ENCODE data around the gene NUP85.
"Not testable (repeated sequence)": the region's sequence is repeated elsewhere in the genome, so short reads cannot be mapped to it uniquely, and the experiment has no call there.

Gene NUP85

DNA sequence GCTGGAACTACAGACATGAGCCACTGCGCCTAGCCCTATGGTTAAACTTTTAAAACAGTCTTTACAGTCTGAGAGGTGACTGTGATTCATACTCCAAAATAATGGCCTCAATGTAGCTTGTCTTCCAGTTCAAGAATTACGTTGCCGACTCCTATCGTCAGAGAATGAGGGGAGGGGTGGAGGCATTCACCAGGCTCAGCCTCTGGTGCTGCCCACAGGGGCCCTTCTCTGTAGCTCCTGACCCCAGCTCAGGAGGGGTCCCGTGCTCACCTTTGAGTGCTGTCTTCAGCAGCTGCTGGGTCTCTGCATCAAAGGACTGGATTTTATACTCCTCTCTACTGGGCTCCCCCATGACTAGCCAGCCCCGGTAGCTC, 64.4 kb downstream of the NUP85 start:
- DNase-seq (ENCODE audit: low spot score) = no peak

DNA sequence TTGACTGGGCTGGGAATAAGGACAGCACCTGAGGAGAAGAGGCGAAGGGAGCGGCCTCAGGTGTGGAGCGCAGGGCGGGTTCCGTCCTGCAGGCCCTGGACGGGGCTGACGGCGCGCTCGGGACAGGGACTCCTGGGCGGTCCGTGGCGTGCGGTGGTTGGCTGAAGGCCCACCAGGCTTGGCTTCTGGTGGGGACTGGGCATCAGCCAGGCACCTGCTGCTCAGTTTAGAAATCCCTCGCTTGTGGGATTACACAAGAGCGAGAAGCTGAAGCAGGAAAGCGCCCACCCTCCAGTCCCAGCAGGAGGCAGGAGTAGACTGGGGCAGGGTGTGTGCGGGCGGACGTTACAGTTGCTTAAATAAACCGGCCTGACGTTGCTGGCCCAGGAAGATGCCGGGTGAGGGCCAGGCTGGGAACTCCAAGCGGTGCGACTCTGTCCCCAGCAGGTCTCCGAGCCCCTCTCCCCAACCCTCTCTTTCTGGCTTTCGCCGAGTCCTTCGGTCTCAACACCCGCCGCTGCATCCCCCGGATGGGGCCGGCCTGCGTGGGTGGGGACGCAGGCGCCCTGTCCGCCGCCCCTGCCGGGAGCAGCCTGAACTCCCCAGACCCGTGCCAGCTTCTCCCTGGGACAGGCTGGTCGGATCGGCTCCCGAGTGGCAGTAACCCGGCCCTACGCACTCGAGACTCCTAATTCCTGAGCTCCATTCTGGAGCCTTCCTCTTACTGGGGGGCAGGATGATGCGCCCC, 64.9 kb downstream of the NUP85 start:
- DNase-seq (ENCODE audit: low spot score) = peak; percentile 90

DNA sequence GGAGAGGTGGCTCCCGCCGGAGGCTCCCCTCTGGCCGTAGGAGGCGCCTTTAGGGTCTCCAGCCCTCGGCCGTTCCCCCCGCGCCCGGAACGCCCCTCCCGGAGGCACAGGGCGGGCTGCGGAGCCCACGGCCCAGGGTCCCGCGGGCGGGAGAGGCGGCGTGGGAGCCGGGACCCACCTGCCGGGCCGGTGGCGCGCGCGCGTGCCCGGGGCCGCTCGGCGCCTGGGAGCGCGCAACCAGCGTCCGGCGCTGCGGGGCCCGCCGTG, 65.4 kb downstream of the NUP85 start, which contains the start of gene MIF4GD:
MIF4GD (minus strand) TSS at position 266 of the 267 bp plus-strand sequence. CDS start 1,036 bp downstream, outside the sequence.
- no peak for DNase-seq (ENCODE audit: low spot score)

DNA sequence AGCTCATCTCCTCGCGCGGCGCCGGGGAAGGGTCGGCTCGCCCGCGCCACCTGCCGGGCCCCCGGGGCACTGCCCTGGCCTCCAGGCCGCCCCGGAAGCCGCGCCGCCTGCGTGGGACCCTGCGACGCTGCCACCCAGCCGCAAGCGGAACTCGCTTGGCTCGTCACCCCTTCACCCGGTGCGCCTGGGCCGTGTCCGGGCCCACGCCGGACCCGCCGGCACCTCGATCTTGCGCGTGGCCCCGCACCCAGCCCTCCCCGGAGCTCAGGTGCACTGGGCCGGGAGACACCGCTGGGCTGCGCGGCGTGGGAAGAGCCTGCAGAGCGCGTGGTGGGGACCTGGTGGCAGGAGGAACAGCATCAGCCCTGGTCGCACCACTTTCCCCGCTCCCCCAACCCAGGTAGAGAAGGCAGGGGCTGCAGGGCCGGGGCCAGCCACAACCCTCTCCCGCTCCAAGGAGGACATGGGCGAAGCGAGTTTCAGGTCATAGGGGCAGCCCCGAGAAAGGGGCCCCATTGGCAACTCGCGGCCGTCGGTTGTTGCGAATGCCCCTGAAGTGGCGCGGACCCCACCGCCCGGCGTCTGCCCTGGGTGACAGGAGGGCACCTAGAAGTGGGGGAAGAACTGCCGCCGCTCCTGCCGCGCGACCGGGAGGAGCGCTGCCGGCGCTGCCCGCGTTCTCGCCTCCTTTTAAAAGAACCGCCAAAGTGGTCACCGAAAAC, 65.9 kb downstream of the NUP85 start:
- DNase-seq (ENCODE audit: low spot score) = peak; percentile 64

DNA sequence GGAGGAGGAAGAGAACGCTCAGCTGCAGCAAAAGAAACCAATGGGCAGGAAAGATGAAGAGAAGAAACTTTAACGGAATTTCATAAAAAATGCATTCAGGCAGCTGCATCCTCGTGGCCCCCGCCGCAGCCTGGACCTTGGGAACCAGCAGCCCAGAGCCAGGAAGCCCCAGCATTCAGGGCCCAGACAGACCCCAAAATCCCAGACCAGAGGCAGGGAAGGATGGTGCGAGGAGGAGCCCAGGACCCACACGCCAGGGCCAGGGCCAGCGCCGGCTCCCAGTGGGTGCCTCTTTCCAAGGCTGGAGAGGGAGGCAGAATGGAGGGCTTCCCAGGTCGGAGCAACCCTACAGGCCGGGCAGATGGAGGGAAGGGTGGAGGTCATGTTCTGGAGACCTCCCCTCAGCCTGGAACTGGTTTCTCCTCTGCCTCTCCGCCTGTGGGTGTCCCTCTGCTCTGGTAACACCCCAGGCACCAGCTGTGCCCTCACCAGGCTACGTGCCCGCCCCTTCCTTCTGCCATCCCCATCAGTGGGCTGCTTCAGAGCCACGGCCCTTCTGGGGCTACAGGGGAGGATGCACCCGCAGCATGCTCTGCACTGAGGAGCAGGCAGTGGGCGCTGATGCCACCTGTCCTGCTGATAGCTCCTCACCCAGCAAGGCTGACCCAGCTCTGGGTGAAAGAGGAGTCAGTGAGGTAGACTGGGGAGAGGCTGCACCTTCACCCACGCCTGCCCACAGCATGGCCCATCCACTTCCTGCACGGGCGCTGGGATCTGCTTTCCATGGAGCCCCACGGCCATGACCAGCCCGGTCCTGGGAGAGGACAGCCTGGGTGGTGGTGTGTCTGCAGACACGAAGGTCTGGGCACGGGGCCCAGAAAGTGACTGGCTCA, 66.7 kb downstream of the NUP85 start:
- DNase-seq (ENCODE audit: low spot score) = no peak

DNA sequence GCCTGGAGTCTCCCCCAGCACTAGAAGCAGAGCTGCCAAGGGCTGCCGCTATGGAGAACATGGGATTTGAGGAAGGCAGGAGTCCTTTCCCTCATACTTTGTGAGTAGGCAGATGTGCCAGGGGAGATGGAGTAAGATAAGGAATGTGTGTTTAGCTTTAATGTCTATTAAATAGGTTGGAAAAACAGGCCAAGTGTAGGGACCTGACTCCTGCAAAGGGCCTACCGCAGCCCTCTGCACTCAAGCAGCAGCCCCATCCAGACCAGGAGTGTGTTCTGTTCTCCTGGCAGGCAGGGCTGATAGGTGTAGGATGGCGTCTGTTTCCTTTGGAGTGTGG, 67.3 kb downstream of the NUP85 start:
- DNase-seq (ENCODE audit: low spot score) = no peak

DNA sequence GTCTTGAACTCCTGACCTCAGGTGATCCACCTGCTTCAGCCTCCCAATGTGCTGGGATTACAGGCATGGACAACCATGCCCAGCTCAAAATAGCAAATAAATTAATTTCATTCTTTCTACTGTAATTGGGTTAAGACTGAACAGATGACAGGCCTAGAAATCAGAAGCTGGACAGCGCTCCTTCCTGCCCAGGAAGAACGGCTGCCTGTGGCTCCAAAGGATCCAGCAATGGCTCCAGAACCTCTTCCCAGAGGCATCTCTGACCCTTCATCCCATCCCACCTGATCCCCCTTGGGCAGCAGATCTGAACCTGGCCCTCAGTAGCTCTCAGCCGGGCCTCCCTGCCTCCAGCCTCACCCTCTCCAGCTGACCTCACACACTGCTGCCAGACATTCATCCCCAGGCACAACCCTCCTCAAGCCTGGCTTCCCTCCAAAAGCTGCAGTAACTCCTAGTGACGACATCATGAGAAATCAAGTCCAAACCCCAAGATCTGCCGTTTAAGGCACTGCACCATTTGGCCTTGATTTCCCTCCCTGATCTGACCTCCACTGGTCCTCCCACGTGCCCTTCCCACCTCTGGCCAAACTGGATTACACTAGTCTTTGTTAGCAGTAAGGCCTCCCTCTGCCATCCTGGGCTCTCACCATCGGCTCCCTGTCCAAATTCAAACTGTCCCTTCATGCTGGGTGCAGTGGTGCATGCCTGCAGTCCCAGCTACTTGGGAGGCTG, 68.7 kb downstream of the NUP85 start:
- DNase-seq (ENCODE audit: low spot score) = no peak

DNA sequence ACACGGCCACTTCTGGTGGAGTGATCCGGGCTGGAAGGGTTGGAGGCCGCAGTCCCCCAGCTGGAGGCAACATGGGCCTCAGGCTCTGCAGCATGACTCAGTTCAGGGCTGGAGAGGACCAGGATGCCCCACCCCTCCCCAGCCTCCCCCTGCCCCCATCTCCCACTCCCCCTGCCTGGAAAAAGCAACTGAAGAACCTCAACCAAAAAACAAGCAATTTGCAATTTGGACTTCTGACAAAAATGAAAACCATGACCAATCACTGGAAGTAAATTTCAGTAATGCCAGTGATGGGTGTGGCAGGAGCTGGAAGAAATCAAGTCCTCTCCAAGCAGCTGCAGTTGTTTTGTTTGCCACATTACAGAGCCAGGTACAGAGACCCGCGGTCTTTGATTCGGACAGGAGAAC, 72.2 kb downstream of the NUP85 start:
- no peak for DNase-seq (ENCODE audit: low spot score)

DNA sequence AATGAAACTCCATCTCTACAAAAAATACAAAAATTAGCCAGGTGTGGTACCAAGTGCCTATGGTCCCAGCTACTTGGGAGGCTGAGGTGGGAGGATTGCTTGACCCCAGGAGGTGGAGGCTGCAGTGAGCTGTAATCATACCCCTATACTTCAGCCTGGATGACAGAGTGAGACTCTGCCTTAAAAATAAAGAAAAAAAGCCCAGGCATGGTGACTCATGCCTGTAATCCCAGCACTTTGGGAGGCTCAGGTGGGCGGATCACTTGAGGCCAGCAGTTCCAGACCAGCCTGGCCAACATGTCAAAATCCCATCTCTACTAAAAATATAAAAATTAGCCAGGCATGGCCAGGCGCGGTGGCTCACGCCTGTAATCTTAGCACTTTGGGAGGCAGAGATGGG, 74.7 kb downstream of the NUP85 start:
- not testable (repeated sequence) for DNase-seq (ENCODE audit: low spot score)

DNA sequence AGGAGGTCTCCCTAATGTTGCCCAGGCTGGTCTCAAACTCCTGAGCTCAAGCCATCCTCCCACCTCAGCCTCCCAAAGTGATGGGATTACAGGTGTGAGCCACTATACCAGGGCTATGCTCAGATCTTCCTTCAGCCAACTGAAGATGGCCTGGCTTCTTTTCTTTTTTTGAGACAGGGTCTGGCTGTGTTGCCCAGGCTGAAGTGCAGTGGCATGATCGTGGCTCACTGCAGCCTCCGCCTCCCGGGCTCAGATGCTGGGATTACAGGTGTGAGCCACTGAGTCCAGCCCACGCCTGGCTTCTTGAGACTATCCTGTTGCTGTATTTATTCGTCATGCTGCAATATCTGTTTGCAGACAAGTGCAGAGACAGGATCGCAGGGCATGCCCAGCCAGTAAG, 79.6 kb downstream of the NUP85 start:
- no peak for DNase-seq (ENCODE audit: low spot score)
